Peyer's patch (tissue), 4 donors: ENCODE data around the gene SLF1. TPM values are rescaled to one million over a fixed set of nuclear protein-coding genes. Genes with fewer than 3 reads are reported as not detected.

ENCODE experiments used
- DNase-seq, 3 donors: peaks; one replicate each; pipeline ENCODE4 v3.0.0-alpha.2; 2017 to 2019
- H3K27ac ChIP-seq, 4 donors: fragments of 200-600 bp; sonication (generic); one replicate each; pipeline ENCODE4 v1.5.1; 2016 to 2019
- H3K27me3 ChIP-seq, 2 donors: fragments of 200-600 bp; sonication (generic); one replicate each; pipeline ENCODE4 v1.5.1; 2019
- H3K36me3 ChIP-seq, 3 donors: fragments of 200-600 bp; sonication (generic); one replicate each; pipeline ENCODE4 v1.5.1; 2016 to 2019
- H3K4me1 ChIP-seq, 4 donors: fragments of 200-600 bp; sonication (generic); one replicate each; pipeline ENCODE4 v1.5.1; 2016 to 2019
- H3K4me3 ChIP-seq, 4 donors: fragments of 200-600 bp; sonication (generic); 1 replicate in 3 of 4; 2 replicates in 1 of 4; pipeline ENCODE4 v1.5.1; 2016 to 2019; ENCODE audit warnings: mild to moderate bottlenecking in 1 of 4
- H3K9me3 ChIP-seq, 4 donors: fragments of 200-600 bp; sonication (generic); one replicate each; pipeline ENCODE4 v1.5.1; 2016 to 2019; ENCODE audit warnings: mild to moderate bottlenecking in 1 of 4
- POLR2A ChIP-seq, 2 donors: fragments of 450-650 bp; IDR thresholded peaks; one replicate each; pipeline ENCODE4 v1.5.1; 2017; ENCODE audit warnings: antibody characterized with exemption in 2 of 2, mild to moderate bottlenecking in 2 of 2, moderate library complexity in 2 of 2
- total RNA-seq, 4 donors: library from RNA; depleted of rRNA; stranded (reverse); fragments of >200 nt; gene quantifications; one replicate each; pipeline ENCODE4 v1.1.0, GENCODE V29; 2016
- TF ChIP-seq, protein P1 (sequence below), 6 experiments: fragments of 450-650 bp in 4 of 6; fragments of 200-600 bp in 2 of 6; sonication (generic) in 1 of 6; IDR thresholded peaks; one replicate each; pipeline ENCODE4 v1.5.1; 2017 to 2019; ENCODE audit warnings: antibody characterized with exemption in 6 of 6, mild to moderate bottlenecking in 3 of 6, moderate library complexity in 1 of 6

The SLF1 gene
- total RNA-seq, 4 donors from 2014 or later, result 17.8 to 27.9 (median 24.6) TPM

DNA sequence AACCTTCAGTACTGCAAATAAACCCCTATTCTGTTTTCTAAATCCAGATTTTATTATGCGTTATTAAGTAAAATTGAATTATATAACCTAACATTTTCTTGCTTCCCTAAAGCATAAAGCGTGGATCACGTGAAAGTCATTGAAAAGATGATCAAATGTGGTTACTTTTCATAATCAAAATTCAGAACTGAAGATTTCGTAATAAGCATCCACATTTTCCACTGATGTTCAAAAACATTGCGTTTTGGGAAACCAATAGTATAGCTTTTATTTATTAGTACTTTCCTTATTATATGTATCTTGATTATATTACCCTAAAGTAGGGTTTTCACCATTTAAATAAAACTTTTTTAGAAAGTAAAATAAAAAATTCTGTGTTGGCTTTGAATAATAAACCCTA is 1.8 kb downstream of the SLF1 start:
- H3K4me1 ChIP-seq, result peaks cover 0 to 17% (median 0%) of the 10 kb centered on the region in 4 donors
- H3K4me3 ChIP-seq, result no peak overlapping the region
- DNase-seq, result no peak
- no peaks in the 10 kb centered on the region for H3K27me3 ChIP-seq
- no peaks in the 10 kb centered on the region for H3K9me3 ChIP-seq
- H3K36me3 ChIP-seq, result no peaks in the 10 kb centered on the region
- no peak for TF ChIP-seq POLR2A (IDR thresholded peaks at IDR 0.05)
- TF ChIP-seq, protein P1, sequence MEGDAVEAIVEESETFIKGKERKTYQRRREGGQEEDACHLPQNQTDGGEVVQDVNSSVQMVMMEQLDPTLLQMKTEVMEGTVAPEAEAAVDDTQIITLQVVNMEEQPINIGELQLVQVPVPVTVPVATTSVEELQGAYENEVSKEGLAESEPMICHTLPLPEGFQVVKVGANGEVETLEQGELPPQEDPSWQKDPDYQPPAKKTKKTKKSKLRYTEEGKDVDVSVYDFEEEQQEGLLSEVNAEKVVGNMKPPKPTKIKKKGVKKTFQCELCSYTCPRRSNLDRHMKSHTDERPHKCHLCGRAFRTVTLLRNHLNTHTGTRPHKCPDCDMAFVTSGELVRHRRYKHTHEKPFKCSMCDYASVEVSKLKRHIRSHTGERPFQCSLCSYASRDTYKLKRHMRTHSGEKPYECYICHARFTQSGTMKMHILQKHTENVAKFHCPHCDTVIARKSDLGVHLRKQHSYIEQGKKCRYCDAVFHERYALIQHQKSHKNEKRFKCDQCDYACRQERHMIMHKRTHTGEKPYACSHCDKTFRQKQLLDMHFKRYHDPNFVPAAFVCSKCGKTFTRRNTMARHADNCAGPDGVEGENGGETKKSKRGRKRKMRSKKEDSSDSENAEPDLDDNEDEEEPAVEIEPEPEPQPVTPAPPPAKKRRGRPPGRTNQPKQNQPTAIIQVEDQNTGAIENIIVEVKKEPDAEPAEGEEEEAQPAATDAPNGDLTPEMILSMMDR (IDR thresholded peaks at IDR 0.05), result no peak
- H3K27ac ChIP-seq, result no peak overlapping the region

DNA sequence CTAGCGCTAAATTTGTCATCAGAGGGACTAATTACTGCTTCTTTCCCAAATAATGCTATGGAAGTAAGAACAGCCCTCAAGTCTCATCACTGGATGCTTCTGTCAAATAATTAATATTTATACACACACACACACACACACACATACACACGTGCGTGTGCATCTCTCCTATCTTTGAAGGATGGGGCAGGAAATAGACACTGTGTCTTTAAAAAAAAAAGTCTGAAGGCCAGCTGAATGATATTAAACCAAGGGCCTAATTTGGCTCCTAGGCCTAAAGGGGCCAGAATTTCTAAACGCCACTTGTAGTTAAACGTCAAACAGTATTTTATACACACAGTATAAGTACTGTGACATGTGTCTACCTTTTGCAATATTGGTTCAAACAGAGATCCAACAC is 3.3 kb downstream of the SLF1 start:
- DNase-seq, result no peak
- no peaks in the 10 kb centered on the region for H3K9me3 ChIP-seq
- peaks cover 0 to 17% (median 0%) of the 10 kb centered on the region in 4 donors for H3K4me1 ChIP-seq
- H3K36me3 ChIP-seq, result no peaks in the 10 kb centered on the region
- H3K27me3 ChIP-seq, result no peaks in the 10 kb centered on the region
- H3K27ac ChIP-seq, result no peak overlapping the region
- no peak overlapping the region for H3K4me3 ChIP-seq
- TF ChIP-seq POLR2A (IDR thresholded peaks at IDR 0.05), result no peak
- TF ChIP-seq, protein P1 (IDR thresholded peaks at IDR 0.05), result no peak

DNA sequence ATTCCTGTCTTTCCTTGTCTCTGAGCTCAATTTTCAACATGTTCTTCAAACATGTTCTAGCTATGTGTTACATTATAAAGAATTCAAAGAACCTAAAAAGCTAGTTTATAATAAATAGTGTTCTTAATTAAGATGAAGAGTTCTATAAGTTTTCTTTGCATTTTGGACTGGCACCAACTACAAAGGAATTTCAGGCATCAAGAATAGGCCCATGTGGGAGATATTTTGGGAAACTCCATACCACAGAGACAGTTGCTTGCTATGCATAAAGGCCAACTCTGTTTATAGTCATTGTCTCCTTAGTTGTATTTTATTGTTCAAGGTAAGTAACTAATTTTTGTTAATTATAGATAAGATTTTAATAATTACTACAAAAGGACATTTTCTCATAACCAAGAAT is 4.5 kb downstream of the SLF1 start:
- no peak for DNase-seq
- H3K36me3 ChIP-seq, result no peaks in the 10 kb centered on the region
- H3K4me3 ChIP-seq, result no peak overlapping the region
- H3K4me1 ChIP-seq, result peaks cover 0 to 12% (median 0%) of the 10 kb centered on the region in 4 donors
- H3K9me3 ChIP-seq, result no peaks in the 10 kb centered on the region
- no peaks in the 10 kb centered on the region for H3K27me3 ChIP-seq
- H3K27ac ChIP-seq, result no peak overlapping the region
- TF ChIP-seq, protein P1 (IDR thresholded peaks at IDR 0.05), result no peak
- no peak for TF ChIP-seq POLR2A (IDR thresholded peaks at IDR 0.05)

DNA sequence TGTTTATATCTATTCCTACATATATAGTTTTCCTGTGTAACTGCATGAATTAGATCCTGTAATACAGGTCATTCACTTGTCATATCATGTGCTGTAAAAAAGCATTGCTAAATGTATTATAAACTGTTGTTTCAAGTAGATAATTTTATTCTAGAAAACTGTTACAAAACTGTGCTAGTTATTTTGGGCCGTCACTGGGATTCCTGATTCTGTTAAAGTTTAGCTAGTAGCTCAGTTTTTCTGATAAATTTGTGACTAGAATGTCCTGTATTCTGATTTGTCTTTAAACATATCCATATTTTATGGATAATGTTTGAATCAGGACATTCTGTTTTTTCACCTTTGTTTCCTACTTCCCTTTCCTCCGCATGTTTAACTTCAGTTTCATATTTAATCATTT is 5.4 kb downstream of the SLF1 start:
- H3K4me1 ChIP-seq, result peaks cover 0 to 12% (median 0%) of the 10 kb centered on the region in 4 donors
- DNase-seq, result no peak
- H3K9me3 ChIP-seq, result no peaks in the 10 kb centered on the region
- no peaks in the 10 kb centered on the region for H3K36me3 ChIP-seq
- TF ChIP-seq POLR2A (IDR thresholded peaks at IDR 0.05), result no peak
- TF ChIP-seq, protein P1 (IDR thresholded peaks at IDR 0.05), result no peak
- H3K4me3 ChIP-seq, result no peak overlapping the region
- H3K27ac ChIP-seq, result no peak overlapping the region
- no peaks in the 10 kb centered on the region for H3K27me3 ChIP-seq

DNA sequence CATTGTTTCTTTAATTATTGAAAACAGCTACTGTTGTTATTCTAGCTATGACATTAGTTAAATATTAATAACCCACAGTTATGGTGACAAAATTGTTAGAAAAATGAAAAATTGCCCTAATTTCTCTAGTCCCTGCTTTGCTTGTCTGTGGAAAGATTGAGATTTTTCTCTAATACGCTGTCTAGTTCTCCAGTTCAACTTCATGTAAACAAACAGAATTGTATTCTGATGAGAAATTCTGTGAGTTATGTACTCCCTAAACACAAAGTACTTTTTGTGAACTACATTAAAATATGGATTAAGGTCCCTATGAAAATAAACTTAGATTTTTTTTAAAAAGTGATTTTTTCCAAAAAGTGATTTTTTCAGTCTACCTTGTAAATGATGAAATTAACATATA is 8.7 kb downstream of the SLF1 start:
- Histone ChIP-seq H3K9me3 (no peaks in the 10 kb centered on the region), H3K27me3 (no peaks in the 10 kb centered on the region), H3K36me3 (peaks cover 0 to 9% (median 0%) of the 10 kb centered on the region in 3 donors), H3K4me1 (no peaks in the 10 kb centered on the region), H3K4me3 (no peak overlapping the region), H3K27ac (no peak overlapping the region)
- no peak for DNase-seq
- TF ChIP-seq POLR2A (IDR thresholded peaks at IDR 0.05), result no peak
- TF ChIP-seq, protein P1 (IDR thresholded peaks at IDR 0.05), result no peak

DNA sequence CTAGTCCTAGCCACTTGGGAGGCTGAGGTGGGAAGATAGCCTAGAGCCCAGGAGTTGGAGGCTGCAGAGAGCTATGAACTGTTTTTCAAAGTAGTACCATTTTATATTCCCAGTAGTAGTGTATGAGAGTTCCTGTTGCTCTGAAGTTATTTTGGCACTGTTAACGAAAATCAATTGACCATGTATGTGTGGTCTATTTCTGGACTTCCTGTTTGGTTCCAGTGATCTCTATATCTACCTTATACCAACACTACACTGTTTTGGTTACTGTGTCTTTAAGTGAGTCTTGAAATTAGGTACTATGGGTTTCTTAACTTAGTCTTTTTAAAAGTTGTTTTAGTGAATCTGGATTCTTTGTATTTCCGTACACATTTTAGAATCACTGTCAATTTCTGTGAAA is 13.6 kb downstream of the SLF1 start:
- H3K27ac ChIP-seq, result no peak overlapping the region
- H3K27me3 ChIP-seq, result no peaks in the 10 kb centered on the region
- DNase-seq, result no peak
- H3K9me3 ChIP-seq, result no peaks in the 10 kb centered on the region
- no peaks in the 10 kb centered on the region for H3K4me1 ChIP-seq
- peaks cover 0 to 9% (median 0%) of the 10 kb centered on the region in 3 donors for H3K36me3 ChIP-seq
- H3K4me3 ChIP-seq, result no peak overlapping the region
- TF ChIP-seq, protein P1 (IDR thresholded peaks at IDR 0.05), result no peak
